ENCODE results near the gene TNFRSF25. TPM values are rescaled to one million over a fixed set of nuclear protein-coding genes. Genes with fewer than 3 reads are reported as not detected.
A peak's percentile ranks its signal among the peaks of the same experiment; 100 is the strongest.

The TNFRSF25 gene
- total and polyA plus RNA-seq, 11 donors = 4.7 to 17.5 (median 9.3) TPM

- 7 to 12% (median 8%) methylated on average over 18 to 69 of the region's 69 CpGs for WGBS, 4 donors
- peaks cover 63 to 100% (median 93%) of the 10 kb centered on the region in 9 donors for H3K27me3 ChIP-seq
- H3K27ac ChIP-seq = no peak overlapping the region
- intact Hi-C loops (cut with DNase I) = no loop called here
- H3K9me3 ChIP-seq = no peaks in the 10 kb centered on the region
- DNase-seq = no peak
- no peaks in the 10 kb centered on the region for H3K36me3 ChIP-seq
- peaks cover 2 to 38% (median 30%) of the 10 kb centered on the region in 12 donors for H3K4me1 ChIP-seq
- no peak for TF ChIP-seq CTCF (IDR thresholded peaks at IDR 0.05)
- no peak for TF ChIP-seq POLR2A (IDR thresholded peaks at IDR 0.05)
- peak overlapping the region in 8 of 12 donors; percentile 16 to 55 (median 42) for H3K4me3 ChIP-seq
- ATAC-seq = no peak
Measured at GRCh38 chr1:6418668-6419396, 47.1 kb downstream of the TNFRSF25 start.

GRCh38 chr1:6417961-6418667, 47.9 kb downstream of the TNFRSF25 start:
- no peak for ATAC-seq
- H3K36me3 ChIP-seq = no peaks in the 10 kb centered on the region
- H3K4me3 ChIP-seq = no peak overlapping the region
- no peaks in the 10 kb centered on the region for H3K9me3 ChIP-seq
- TF ChIP-seq POLR2A (IDR thresholded peaks at IDR 0.05) = no peak
- TF ChIP-seq CTCF (IDR thresholded peaks at IDR 0.05) = no peak
- H3K4me1 ChIP-seq = peaks cover 2 to 31% (median 23%) of the 10 kb centered on the region in 12 donors
- no peak for DNase-seq
- intact Hi-C loops (cut with DNase I) = no loop called here
- 68 to 80% (median 71%) methylated on average over 6 to 8 of the region's 8 CpGs for WGBS, 4 donors
- no peak overlapping the region for H3K27ac ChIP-seq
- peaks cover 57 to 99% (median 92%) of the 10 kb centered on the region in 9 donors for H3K27me3 ChIP-seq

GRCh38 chr1:6416906-6417305, 49.1 kb downstream of the TNFRSF25 start:
- H3K4me3 ChIP-seq = no peak overlapping the region
- ATAC-seq = no peak
- DNase-seq = no peak
- no peaks in the 10 kb centered on the region for H3K36me3 ChIP-seq
- WGBS, 4 donors = 79 to 91% (median 83%) methylated on average over 1 to 5 of the region's 5 CpGs
- peaks cover 2 to 24% (median 20%) of the 10 kb centered on the region in 12 donors for H3K4me1 ChIP-seq
- no peaks in the 10 kb centered on the region for H3K9me3 ChIP-seq
- H3K27ac ChIP-seq = no peak overlapping the region
- intact Hi-C loops (cut with DNase I) = no loop called here
- H3K27me3 ChIP-seq = peaks cover 50 to 99% (median 80%) of the 10 kb centered on the region in 9 donors
- TF ChIP-seq POLR2A (IDR thresholded peaks at IDR 0.05) (no peak), CTCF (IDR thresholded peaks at IDR 0.05) (no peak)

DNA sequence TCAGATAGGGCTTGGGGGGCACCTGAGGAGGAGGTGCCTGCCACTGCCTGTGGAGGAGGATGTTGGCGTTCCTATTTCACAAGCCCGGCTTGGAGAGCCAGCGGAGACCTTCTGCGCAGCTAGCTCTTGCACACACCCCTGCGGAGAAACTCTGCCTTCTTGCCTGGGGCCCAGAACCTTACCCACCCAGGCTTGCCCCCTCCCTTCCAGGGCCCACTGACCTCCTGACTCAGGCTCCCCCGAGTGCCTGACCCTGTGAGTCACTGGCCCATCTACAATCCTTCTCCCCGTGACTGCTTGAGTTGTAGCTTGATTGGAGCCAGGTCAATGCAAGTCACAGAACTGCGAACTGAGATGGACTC, 49.7 kb downstream of the TNFRSF25 start:
- H3K9me3 ChIP-seq = no peaks in the 10 kb centered on the region
- peaks cover 50 to 99% (median 74%) of the 10 kb centered on the region in 9 donors for H3K27me3 ChIP-seq
- H3K27ac ChIP-seq = no peak overlapping the region
- H3K36me3 ChIP-seq = no peaks in the 10 kb centered on the region
- no peak for DNase-seq
- no peak for ATAC-seq
- 72 to 80% (median 77%) methylated on average over 5 to 8 of the region's 8 CpGs for WGBS, 4 donors
- no peak overlapping the region for H3K4me3 ChIP-seq
- no peak for TF ChIP-seq POLR2A (IDR thresholded peaks at IDR 0.05)
- TF ChIP-seq CTCF (IDR thresholded peaks at IDR 0.05) = no peak
- intact Hi-C loops (cut with DNase I) = no loop called here
- H3K4me1 ChIP-seq = peaks cover 2 to 24% (median 20%) of the 10 kb centered on the region in 12 donors

Data from heart left ventricle (tissue), 16 donors.